Skeletal muscle satellite cell (primary cell): ENCODE results near the gene SLC6A9.

Source experiments
- H3K27me3 ChIP-seq: 2 replicates; pipeline ENCODE4 v1.7.0; 2013; ENCODE audit warnings: low read length; ENCODE audit not compliant: control insufficient read depth, insufficient read depth
- H3K36me3 ChIP-seq: 2 replicates; pipeline ENCODE4 v1.7.0; 2013; ENCODE audit warnings: mild to moderate bottlenecking, control low read depth, low read length; ENCODE audit not compliant: insufficient read depth
- H3K4me1 ChIP-seq: 2 replicates; pipeline ENCODE4 v1.7.0; 2013; ENCODE audit warnings: low read length; ENCODE audit not compliant: control insufficient read depth, insufficient read depth
- H3K4me2 ChIP-seq: 2 replicates; pipeline ENCODE4 v1.7.0; 2013; ENCODE audit warnings: mild to moderate bottlenecking, low read length
- H3K4me3 ChIP-seq: 2 replicates; pipeline ENCODE4 v1.7.0; 2013; ENCODE audit warnings: low read length
- H3K9ac ChIP-seq: 2 replicates; pipeline ENCODE4 v1.7.0; 2013; ENCODE audit warnings: mild to moderate bottlenecking, low read depth, low read length, moderate library complexity
- H3K9me3 ChIP-seq: replicated peaks from 2 replicates; pipeline ENCODE4 v1.7.0; 2013; ENCODE audit warnings: mild to moderate bottlenecking, control low read depth, low read length

Gene SLC6A9

DNA sequence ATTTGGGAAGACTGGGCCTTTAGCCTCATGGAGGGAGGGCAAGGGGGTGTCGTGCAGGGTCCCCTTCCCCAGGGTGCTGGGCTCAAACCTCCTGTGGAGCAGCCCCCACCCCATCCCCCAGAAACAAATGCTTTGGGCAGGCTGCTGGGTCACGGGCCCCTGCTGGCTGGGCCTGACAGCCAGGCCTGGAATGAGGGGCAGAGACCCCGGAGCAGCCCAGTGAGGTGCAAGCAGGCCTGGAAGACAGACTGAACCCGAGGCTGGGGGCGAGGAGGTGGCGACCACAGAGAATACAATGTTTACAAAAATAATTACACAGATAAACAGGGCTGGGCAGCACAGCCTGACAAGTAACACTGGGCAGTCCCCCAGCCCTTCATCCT is 34.5 kb downstream of the SLC6A9 start:
- H3K4me1 ChIP-seq = peaks cover 11% of the 10 kb centered on the region
- H3K9me3 ChIP-seq = no peaks in the 10 kb centered on the region
- no peak overlapping the region for H3K4me3 ChIP-seq
- no peaks in the 10 kb centered on the region for H3K27me3 ChIP-seq
- H3K36me3 ChIP-seq = no peaks in the 10 kb centered on the region
- H3K4me2 ChIP-seq = no peak overlapping the region
- H3K9ac ChIP-seq = no peak overlapping the region

DNA sequence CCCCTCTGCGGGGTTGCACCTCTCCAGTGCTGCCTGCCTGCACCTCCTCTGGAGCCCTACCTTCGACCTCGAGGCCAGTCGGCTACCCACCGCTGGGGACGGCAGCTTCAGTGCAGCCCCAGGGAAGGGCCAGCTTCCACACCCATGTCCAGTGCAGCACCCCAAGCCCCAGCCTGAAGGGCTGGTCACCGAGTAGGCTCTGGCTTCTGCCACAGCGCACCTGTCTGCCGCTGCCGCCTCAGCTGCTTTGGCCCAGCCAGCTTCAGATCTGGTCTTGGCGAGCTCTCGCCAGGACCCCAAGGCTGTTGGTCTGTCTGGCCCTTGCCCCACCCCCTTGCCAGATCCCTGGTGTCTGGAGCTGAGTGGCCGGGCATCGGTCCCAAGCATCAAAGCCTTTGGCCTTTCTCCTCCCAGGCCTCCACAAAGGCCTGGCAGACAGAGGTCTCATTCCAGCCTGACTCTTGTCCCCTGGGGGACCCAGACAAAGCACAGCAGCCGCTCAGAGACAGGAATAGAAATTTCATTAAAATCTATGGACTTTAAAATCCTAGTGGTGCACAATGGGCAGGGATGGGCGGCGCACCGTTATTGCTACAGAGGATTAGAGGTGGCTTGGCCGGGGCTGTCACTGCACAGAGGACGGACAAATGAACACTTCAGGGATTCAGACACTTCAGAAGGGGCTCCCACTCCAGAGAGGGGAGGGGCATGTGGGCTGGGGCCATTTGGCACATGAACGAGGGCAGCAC is 35.1 kb downstream of the SLC6A9 start:
- Histone ChIP-seq H3K36me3 (no peaks in the 10 kb centered on the region), H3K4me1 (peaks cover 13% of the 10 kb centered on the region), H3K27me3 (no peaks in the 10 kb centered on the region), H3K9me3 (no peaks in the 10 kb centered on the region), H3K4me2 (no peak overlapping the region), H3K9ac (no peak overlapping the region), H3K4me3 (no peak overlapping the region)

DNA sequence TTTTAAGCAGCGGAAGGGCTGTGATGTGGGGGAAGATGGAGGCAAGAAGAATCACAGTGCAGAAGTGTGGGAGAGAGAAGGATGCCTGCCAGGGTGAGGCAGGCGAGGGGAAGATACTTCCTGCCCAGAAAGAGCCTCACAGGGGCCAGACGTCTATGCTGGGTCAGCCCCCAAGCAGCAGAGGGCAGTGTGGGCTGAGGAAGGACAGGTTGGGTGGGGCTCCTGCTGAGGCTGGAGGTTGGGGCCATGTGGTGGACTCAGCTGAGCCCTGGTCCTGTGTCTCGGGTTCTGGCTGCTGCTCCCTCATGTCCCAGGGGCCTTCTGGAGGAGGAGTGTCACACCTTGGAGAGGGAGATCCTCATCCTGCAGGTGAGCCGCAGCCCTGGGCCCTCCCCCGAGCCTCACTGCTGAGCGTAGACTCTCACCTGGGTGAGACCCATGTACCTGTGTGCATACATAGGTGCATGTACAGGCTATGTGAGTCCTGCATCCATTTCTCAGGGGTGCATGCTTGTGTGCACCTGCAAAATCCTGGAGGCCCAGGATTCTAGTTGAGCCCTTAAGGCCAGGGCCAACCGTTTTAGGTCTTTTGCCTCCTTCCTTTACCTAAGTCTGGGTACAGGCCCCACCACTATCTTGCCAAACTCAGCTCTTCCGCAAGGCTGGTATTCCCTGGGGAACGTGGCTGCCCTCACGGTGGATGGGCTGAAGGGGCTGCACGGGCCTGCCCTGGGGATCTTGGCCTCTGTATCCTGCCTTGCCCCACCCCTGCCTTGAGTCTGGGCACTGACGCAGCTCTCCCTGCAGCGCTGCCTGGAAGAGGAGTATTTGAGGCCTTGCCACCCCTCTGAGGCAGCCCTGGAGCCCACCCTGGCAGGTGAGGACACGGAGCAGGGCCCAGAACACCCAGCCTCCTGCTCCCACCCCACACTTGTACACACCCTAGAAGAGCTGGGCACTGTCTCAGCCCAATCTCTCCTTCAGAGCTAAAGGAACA is 36.2 kb downstream of the SLC6A9 start:
- no peaks in the 10 kb centered on the region for H3K27me3 ChIP-seq
- no peaks in the 10 kb centered on the region for H3K9me3 ChIP-seq
- H3K4me1 ChIP-seq = peaks cover 19% of the 10 kb centered on the region
- no peak overlapping the region for H3K9ac ChIP-seq
- no peak overlapping the region for H3K4me3 ChIP-seq
- H3K4me2 ChIP-seq = no peak overlapping the region
- no peaks in the 10 kb centered on the region for H3K36me3 ChIP-seq

DNA sequence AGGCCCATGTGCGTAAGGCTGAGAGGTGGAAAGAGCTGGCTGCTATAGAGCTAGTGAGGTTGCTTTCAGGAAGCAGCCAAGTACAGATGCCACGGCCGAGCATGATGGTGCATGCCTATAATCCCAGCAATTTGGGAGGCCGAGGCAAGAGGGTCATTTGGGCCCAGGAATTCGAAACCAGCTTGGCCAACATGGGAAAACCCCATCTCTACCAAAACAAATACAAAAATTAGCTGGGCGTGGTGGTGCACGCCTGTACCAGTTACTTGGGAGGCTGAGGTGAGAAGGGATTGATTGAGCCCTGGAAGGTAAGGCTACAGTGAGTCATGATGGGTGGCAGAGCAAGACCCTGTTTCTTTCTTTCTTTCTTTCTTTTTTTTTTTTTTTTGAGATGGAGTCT is 37.2 kb downstream of the SLC6A9 start:
- H3K27me3 ChIP-seq = no peaks in the 10 kb centered on the region
- no peaks in the 10 kb centered on the region for H3K9me3 ChIP-seq
- H3K36me3 ChIP-seq = no peaks in the 10 kb centered on the region
- no peak overlapping the region for H3K4me2 ChIP-seq
- H3K9ac ChIP-seq = no peak overlapping the region
- H3K4me3 ChIP-seq = no peak overlapping the region
- H3K4me1 ChIP-seq = peaks cover 12% of the 10 kb centered on the region

DNA sequence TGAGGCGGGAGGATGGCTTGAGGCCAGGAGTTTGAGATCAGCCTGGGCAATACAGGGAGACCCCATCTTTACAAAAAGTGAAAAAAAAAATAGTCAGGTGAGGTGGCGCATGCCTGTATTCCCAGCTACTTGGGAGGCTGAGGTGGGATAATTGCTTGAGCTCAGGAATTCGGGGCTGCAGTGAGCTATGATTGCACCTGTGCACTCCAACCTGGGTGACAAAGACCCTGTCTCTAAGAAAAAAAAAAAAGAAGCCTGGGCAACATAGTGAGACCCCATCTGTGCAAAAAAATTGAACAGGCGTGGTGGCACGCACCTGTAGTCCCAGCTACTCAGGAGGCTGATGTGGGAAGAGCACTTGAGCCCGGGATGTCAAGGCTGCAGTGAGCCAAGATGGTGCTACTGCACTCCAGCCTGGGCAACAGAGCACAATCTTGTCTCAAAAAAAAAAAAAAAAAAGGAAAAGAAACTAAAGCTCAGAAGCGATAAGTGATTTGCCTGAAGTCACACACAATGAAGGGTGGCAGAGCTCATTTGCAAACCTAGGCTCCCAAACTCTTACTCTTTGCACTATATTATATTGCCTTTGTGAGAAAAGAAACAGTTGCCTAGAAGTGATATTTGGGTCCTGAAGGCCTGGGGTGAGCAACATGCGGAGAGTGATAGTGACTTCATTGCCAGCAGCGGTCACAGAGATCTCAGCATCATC is 37.9 kb downstream of the SLC6A9 start:
- H3K36me3 ChIP-seq = no peaks in the 10 kb centered on the region
- no peak overlapping the region for H3K4me2 ChIP-seq
- H3K4me3 ChIP-seq = no peak overlapping the region
- H3K27me3 ChIP-seq = no peaks in the 10 kb centered on the region
- no peak overlapping the region for H3K9ac ChIP-seq
- H3K4me1 ChIP-seq = peaks cover 12% of the 10 kb centered on the region
- no peaks in the 10 kb centered on the region for H3K9me3 ChIP-seq

DNA sequence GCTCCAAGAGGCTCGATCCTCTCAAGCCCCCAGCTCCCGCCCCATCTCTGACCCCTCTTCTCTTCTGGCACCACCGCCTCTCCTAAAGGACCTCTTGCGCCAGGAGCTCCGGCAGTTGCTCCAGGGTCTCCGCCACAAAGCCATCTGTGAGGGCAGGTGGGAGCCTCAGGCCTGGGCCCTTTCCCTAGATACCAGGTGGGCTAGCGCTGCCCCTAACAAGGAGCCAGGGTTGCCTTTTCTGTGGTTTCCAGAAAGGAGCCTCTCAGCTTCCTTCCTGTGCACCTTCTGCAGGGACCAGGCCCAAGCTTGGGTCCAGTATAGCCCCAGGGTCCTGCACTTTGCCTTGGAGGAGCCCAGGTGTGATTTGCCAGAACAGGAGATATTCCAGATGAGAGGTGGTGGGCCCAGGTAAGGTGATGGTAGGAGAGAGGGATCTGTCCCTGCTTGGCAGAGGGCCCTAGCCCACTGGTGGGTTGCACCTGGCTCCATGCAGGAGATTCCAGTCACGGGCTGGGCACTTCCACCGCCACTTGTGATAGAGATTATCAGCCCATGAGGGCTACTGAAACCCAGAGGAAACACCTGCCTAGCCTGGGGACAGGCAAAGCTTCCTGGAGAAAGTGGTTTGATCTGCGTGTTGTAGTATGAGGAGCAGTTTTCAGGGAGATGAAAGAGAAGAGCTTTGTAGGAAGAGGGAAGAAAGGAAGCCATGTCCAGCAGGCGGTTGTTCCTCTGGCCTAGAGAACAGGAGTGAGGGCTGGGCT is 38.8 kb downstream of the SLC6A9 start:
- peak overlapping the region; percentile 81 for H3K4me3 ChIP-seq
- no peaks in the 10 kb centered on the region for H3K27me3 ChIP-seq
- H3K4me2 ChIP-seq = peak overlapping the region; percentile 98
- H3K36me3 ChIP-seq = no peaks in the 10 kb centered on the region
- H3K9me3 ChIP-seq = no peaks in the 10 kb centered on the region
- peaks cover 12% of the 10 kb centered on the region for H3K4me1 ChIP-seq
- H3K9ac ChIP-seq = peak overlapping the region; percentile 80

DNA sequence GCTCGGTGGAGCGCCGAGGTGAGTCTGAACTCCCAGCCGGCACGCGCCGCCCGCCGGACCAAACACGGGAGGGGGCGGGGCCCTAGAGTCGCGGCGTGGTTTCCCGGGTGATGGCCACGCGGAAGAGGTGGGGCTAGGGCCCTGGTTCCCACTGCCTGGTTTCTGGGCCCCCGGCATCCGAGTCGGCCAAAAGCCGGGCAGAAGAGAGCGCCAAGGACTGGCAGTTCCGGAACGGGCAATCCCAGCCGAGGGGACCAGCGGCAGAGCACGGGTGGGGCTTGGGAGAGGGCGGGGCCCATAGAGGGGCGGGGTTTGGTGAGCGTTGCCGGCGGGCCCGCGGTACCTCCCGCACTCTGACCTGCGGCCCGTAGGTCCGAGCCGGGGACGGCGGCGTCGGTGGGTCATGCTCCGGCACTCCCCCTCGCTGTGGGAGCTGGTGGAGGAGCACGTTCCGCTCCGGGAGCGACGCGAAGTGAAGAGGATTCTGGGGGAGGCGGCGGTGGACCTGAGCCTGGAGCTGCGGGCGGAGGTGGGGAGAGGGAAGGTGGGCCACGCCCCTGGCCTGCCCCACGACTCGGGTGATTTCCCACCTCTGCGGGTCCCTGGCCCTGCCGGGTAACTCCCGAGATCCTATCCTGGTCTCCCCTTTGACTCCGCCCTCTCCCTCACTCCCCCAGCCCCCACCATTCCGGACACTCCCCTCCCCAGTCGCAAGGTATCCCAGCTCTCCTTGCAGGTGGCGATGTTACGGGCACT is 39.6 kb downstream of the SLC6A9 start, which contains the start of gene CCDC24:
CCDC24 (plus strand) TSS at position 124 of the 756 bp plus-strand sequence; CDS start at position 404, 280 bp downstream.
- Histone ChIP-seq H3K36me3 (peaks cover under 1% of the 10 kb centered on the region), H3K4me1 (peaks cover 12% of the 10 kb centered on the region), H3K9ac (peak within 1 kb of the TSS; percentile 80)

DNA sequence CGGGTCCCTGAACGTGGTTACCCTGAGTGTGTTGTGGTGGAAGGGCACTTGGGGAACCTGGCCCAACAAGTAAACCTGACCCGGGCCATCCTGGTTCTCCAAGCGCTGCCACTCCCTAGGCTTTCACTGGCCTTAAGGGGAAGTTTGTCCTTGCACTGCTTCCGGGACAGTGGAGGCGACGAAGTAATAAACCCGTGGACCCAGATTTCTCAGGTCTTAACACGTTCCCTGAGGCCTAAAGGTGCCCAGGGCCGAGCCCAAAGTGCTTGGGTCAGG is 40.1 kb downstream of the SLC6A9 start:
- Histone ChIP-seq H3K36me3 (peaks cover 5% of the 10 kb centered on the region), H3K4me1 (peaks cover 12% of the 10 kb centered on the region), H3K4me3 (peak overlapping the region; percentile 81), H3K27me3 (no peaks in the 10 kb centered on the region), H3K9me3 (no peaks in the 10 kb centered on the region), H3K4me2 (peak overlapping the region; percentile 98), H3K9ac (peak overlapping the region; percentile 80)

More for the DNA sequence above, 39.6 kb downstream of the SLC6A9 start, which contains the start of gene CCDC24:
- H3K27me3 ChIP-seq = no peaks in the 10 kb centered on the region
- no peaks in the 10 kb centered on the region for H3K9me3 ChIP-seq
- peak within 1 kb of the TSS; percentile 98 for H3K4me2 ChIP-seq
- peak within 1 kb of the TSS; percentile 81 for H3K4me3 ChIP-seq

DNA sequence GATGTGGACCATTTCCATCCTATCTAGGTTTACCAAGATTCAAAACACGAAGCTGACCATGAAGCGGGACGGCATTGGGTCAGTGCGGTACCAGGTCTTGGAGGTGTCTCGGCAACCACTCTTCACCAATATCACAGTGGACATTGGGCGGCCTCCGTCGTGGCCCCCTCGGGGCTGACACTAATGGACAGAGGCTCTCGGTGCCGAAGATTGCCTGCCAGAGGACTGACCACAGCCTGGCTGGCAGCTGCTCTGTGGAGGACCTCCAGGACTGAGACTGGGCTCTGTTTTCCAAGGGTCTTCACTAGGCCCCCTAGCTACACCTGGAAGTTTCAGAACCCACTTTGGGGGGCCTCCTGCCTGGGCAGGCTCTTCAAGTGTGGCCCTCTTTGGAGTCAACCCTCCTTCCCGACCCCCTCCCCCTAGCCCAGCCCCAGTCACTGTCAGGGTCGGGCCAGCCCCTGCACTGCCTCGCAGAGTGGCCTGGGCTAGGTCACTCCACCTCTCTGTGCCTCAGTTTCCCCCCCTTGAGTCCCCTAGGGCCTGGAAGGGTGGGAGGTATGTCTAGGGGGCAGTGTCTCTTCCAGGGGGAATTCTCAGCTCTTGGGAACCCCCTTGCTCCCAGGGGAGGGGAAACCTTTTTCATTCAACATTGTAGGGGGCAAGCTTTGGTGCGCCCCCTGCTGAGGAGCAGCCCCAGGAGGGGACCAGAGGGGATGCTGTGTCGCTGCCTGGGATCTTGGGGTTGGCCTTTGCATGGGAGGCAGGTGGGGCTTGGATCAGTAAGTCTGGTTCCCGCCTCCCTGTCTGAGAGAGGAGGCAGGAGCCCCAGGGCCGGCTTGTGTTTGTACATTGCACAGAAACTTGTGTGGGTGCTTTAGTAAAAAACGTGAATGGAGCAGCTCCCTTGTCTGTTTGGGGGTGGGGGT is 40.7 kb downstream of the SLC6A9 start:
- Histone ChIP-seq H3K9me3 (no peaks in the 10 kb centered on the region), H3K4me1 (peaks cover 12% of the 10 kb centered on the region), H3K4me2 (peak overlapping the region; percentile 98), H3K36me3 (peaks cover 11% of the 10 kb centered on the region), H3K4me3 (peak overlapping the region; percentile 81), H3K9ac (peak overlapping the region; percentile 80), H3K27me3 (no peaks in the 10 kb centered on the region)
